ENCODE data around the gene SYVN1.
"Not testable (repeated sequence)": the region's sequence is repeated elsewhere in the genome, so short reads cannot be mapped to it uniquely, and the experiment has no call there.

Gene SYVN1

GRCh38 chr11:65125197-65126056 lies 8.9 kb downstream of the SYVN1 start:
- DNase-seq: no peak

DNA sequence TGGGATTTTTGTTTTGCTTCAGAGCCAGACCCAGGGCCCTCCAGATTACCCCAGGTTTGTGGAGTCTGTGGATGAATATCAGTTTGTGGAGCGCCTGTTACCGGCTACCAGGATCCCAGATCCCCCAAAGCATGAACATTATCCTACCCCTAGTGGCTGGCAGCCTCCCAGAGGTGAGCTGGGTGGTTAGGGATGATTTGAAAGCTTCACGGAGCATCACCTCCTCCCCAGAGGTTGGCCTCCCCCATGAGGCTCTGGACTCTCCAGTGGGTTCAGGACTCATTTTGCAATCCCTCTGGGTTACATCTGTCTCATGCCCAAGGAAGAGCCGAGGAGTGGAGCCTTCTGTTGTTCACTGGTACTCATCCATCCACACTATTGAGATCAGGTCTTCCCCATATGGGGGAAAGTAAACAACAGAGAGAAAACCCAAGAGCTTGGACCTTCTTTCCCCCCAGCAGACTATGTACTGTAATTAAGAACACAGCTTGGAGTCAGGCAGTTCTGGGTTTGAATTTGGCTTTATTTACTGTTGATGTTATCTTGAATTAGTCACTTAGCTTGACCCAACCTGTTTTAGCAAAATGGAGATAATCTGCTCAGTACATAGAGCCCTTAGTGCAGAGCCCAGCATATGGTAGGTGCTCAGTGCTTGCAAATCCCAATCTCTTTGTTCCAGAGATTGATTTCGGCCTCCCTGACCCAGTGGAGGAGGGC lies 9.7 kb downstream of the SYVN1 start:
- no peak for DNase-seq

- DNase-seq: peak; percentile 99
Measured at GRCh38 chr11:65121865-65122696, 12.2 kb downstream of the SYVN1 start, which contains the start of the genes FAU and MRPL49. TSS of gene FAU (minus strand) at chr11:65122134. CDS start at chr11:65121813, 321 bp downstream. TSS of gene MRPL49 (plus strand) at chr11:65122321. CDS start at chr11:65122347, 26 bp downstream.

GRCh38 chr11:65121447-65121864 lies 12.9 kb downstream of the SYVN1 start:
- no peak for DNase-seq

GRCh38 chr11:65120831-65121230 lies 13.5 kb downstream of the SYVN1 start:
- DNase-seq: no peak

DNA sequence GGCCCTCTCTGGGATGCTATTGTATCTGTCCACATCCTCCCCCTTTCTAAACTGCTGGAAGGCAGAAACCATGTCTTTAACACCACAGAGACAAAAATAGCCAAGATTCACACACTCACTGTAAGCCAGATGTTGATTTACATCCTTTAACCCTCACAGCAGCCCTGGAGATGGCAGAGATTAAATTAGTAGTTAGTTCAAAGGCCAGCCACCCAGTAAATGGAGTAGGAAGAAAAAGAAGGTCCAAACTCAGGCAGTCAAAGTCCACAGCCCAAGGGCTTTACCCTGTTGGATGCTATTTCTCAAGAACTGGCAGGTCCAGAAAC lies 14.7 kb downstream of the SYVN1 start:
- no peak for DNase-seq

DNA sequence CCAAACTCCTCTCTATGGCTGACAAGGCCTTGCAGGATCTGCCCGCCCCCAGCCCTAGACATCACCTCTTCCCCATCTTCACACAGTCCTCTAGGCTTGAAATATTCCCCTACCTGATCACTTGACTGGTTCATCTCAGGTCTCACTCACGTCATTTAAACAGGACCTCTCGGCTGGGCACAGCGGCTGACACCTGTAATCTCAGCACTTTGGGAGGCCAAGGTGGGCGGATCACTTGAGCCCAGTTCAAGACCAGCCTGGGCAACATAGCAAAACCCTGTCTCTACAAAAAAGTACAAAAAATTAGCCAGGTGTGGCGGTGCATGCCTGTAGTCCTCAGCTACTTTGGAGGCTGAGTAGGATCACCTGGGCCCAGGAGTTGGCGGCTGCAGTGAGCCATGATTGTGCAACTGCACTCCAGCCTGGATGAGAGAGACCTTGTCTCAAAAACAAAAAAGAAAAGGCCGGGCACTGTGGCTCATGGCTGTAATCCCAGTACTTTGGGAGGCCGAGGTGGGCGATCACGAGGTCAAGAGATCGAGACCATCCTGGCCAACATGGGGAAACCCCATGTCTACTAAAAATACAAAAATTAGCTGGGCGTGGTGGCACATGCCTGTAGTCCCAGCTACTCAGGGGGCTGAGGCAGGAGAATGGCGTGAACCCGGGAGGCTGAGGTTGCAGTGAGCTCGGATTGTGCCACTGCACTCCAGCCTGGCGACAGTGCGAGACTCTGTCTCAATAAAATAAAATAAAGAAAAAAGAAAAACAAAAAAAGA lies 15.2 kb downstream of the SYVN1 start:
- not testable (repeated sequence) for DNase-seq

GRCh38 chr11:65118097-65118837 lies 16.1 kb downstream of the SYVN1 start:
- DNase-seq: no peak

DNA sequence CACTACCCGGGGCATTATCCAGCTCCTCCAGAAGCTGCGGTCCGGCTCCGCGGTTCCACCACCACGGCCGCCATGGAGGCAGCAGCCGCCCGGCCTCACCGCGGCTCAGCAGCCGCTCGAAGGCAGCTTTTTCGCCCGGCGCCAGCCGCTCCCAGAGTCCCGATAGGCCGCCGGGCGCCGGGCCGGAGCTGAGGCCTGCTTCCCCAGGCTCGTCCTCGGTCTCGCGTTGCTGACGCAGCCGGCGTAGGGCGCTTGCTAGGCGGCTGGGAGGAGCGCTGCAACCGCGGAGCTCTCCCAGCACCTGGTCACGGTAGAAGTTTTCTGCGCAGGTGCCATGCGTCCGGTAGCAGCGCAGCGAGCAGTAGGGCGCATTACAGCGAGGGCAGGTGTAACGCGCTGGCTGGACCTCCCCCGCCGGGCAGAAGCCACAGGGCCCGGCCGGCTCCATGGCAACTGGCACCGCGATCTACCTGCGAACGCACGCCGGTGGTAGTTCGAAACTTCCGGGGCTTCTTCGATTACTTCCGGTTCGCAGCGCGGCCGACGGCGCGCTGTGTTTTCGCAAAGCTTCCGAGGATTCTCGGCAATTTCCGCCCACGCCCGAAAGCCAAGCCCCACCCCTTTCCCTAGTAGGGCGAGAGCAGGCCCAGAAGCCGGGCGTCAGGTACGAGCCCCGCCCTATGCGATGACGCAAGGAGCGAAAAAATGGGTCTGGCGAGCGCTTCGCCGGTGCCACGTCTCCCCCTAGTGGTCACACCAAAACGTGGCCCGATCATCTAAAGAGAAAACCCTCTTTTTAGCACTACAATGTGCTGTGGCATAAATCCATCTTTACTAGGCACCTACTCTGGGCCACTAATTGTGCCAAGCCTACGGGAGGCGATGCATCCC lies 16.9 kb downstream of the SYVN1 start, which contains the start of gene ZNHIT2:
ZNHIT2 (minus strand) TSS at position 496 of the 891 bp plus-strand sequence; CDS start at position 448, 48 bp downstream.
- DNase-seq: peak; percentile 99

GRCh38 chr11:65116370-65117205 lies 17.7 kb downstream of the SYVN1 start:
- DNase-seq: peak; percentile 53

DNA sequence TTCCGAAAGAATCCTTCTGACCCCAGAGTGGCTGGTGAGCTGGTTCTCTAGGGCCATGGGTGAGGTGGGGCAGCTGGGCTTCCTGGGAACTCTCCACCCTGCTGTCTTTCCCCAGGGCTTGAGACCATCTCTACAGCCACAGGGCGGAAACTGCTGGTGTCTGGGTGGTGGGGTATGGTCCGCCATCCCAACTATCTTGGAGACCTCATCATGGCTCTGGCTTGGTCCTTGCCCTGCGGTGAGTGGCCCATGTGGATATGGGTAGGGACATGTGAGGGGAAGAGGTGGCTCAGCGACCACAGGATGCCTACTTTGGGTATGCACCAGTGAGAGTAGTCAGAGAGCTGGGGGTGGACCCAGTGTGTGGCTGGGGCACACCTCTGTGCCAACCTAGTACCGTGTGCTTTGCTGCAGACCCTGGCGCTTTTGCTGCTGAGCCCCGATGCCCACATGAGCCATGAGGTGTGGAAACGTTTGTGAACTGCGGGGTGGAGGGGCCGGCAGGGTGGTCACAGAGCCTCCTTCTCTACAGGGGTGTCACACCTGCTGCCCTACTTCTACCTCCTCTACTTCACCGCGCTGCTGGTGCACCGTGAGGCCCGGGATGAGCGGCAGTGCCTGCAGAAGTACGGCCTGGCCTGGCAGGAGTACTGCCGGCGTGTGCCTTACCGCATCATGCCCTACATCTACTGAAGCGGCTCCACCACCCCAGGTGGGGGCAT lies 18.8 kb downstream of the SYVN1 start:
- no peak for DNase-seq

GRCh38 chr11:65114538-65115171 lies 19.7 kb downstream of the SYVN1 start:
- no peak for DNase-seq

DNA sequence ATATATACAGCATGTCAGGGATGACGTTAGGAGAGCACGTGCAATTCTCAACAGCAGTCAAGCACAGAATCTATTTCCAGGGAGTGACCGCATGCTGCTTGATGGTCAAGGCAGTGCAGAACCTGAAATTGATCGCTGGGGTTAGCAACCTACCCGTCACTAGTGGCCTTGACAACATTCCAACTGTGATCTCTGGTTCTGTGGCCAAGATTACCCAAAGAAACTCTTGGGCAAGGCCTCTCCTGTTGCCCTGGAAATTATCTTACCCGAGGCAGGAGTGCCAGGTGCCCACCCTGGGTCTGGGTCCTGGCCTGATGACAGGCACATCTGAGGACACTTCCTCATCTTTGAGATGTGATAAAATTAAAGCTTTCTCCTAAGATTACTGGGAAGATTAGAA lies 20.5 kb downstream of the SYVN1 start:
- no peak for DNase-seq

DNA sequence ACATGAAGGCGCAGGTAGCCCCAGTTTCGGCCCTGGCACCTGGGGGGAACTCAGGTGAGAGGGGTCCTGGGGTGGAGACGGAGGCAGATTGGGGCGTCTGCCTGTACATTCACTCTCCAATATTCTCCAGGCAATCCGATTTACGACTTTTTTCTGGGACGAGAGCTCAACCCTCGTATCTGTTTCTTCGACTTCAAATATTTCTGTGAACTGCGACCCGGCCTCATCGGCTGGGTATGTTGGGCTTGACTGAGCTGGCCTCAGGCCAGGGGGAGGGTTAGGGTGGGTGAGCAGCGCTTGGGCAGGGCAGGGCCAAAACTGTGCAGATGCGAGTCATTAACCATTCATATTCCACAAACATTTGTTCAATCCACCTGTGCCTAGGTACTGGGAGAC lies 21.0 kb downstream of the SYVN1 start:
- DNase-seq: peak; percentile 8

GRCh38 chr11:65112546-65113360 lies 21.6 kb downstream of the SYVN1 start:
- DNase-seq: peak; percentile 16

DNA sequence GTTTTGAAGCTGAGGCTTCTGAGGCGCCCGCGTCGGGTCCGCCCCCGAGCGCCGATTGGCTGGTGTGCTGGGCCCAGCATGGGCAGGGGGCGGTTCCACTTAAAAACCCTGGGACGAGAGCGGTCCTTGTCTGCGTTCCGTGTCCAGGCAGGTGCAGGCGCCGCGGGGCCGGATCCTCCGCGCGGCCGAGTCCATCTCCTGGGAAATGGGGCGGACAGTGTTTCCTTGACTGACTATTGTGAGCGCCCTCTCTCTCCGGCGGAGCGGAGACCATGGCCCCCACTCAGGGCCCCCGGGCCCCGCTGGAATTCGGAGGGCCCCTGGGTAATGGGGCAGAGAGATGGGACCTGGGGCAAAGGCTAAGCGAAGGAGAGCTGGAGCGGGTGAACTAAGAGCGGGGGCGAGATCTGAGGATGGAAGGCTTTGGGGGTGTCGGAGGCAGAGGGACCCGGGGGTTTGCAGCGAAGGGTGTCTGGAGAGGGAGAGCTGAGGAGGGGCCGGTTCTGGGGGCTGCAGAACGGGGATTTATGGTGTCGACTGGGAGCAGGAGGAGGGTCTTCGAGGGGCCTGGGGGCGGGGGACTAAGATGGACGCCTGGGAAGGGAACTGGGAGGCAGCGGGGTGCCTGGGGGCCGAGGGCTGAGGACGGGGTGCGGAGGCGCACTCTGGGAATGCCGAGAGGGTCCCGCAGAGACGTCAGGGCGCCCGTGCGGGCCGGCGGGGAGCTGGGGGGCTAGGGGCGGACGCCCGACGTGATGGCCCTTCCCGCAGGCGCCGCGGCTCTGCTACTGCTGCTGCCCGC lies 22.4 kb downstream of the SYVN1 start, which contains the start of gene TM7SF2:
TM7SF2 (plus strand) TSS at position 129 of the 802 bp plus-strand sequence; CDS start at position 273, 144 bp downstream.
- DNase-seq: peak; percentile 97

All from NCI-H2029 (cell line).